ENCODE results near the gene CCR4. TPM values are rescaled to one million over a fixed set of nuclear protein-coding genes. Genes with fewer than 3 reads are reported as not detected.
"Not testable (repeated sequence)": the region's sequence is repeated elsewhere in the genome, so short reads cannot be mapped to it uniquely, and the experiment has no call there.

Gene CCR4
- under 1 TPM in 1 of 4 donors, not detected in 3; 0.16 TPM for total RNA-seq
- polyA plus RNA-seq, result 1 to 10 TPM in 1 of 3 donors, not detected in 2; 3.1 TPM

DNA sequence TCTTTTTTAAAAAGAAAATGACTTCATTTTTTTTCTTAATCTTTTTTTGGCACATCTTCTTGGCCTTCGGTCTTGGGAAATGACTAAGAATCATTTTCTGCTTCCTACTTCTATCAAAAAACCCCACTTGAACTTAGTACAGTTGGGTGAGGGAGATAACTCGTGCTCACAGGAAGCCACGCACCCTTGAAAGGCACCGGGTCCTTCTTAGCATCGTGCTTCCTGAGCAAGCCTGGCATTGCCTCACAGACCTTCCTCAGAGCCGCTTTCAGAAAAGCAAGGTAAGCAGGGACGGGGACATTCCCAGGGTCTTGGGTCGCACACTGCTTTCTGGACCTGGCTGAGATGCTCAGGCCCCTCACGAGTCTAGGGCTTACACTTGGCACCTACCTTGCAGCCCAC, at the start of gene CCR4:
TSS of gene CCR4 (plus strand) at position 235 of the 402 bp plus-strand sequence. CDS start 1,779 bp downstream, outside the sequence.
- Histone ChIP-seq H3K9me3 (no peaks in the 10 kb centered on the region), H3K36me3 (no peaks in the 10 kb centered on the region)
- intact Hi-C loops (cut with DNase I), result loop anchor here (5.0 kb wide), 1 partner anchor 121 kb away; no protein-coding TSS in a partner anchor

DNA sequence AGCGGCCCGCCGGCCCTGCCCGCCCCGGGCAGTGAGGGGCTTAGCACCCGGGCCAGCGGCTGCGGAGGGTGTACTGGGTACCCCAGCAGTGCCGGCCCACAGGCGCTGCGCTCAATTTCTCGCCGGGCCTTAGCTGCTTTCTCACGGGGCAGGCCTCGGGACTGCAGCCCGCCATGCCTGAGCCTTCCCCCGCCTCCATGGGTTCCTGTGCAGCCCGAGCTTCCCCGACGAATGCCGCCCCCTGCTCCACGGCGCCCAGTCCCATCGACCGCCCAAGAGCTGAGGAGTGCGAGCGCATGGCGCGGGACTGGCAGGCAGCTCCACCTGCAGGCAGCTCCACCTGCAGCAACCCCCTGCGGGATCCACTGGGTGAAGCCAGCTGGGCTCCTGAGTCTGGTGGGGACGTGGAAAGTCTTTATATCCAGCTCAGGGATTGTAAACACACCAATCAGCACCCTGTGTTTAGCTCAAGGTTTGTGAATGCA, 48.5 kb upstream of the CCR4 start:
- H3K27me3 ChIP-seq, result peaks cover 0 to 11% (median 0%) of the 10 kb centered on the region in 3 donors
- intact Hi-C loops (cut with DNase I); H3K36me3 ChIP-seq; H3K9me3 ChIP-seq; H3K27ac ChIP-seq; DNase-seq; H3K4me1 ChIP-seq: not testable (repeated sequence)
- TF ChIP-seq, protein P1, sequence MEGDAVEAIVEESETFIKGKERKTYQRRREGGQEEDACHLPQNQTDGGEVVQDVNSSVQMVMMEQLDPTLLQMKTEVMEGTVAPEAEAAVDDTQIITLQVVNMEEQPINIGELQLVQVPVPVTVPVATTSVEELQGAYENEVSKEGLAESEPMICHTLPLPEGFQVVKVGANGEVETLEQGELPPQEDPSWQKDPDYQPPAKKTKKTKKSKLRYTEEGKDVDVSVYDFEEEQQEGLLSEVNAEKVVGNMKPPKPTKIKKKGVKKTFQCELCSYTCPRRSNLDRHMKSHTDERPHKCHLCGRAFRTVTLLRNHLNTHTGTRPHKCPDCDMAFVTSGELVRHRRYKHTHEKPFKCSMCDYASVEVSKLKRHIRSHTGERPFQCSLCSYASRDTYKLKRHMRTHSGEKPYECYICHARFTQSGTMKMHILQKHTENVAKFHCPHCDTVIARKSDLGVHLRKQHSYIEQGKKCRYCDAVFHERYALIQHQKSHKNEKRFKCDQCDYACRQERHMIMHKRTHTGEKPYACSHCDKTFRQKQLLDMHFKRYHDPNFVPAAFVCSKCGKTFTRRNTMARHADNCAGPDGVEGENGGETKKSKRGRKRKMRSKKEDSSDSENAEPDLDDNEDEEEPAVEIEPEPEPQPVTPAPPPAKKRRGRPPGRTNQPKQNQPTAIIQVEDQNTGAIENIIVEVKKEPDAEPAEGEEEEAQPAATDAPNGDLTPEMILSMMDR (IDR thresholded peaks at IDR 0.05), result peak in 1 of 4 experiments; percentile 18
- 37 to 39% methylated on average over 31 of the region's 31 CpGs for WGBS, 2 donors
- H3K4me3 ChIP-seq, result peak overlapping the region in 3 of 4 donors; percentile 25 to 44 (median 42)

More for the DNA sequence above, at the start of gene CCR4:
- no peak for TF ChIP-seq EP300 (IDR thresholded peaks at IDR 0.05)
- no peak for TF ChIP-seq POLR2AphosphoS5 (IDR thresholded peaks at IDR 0.05)
- TF ChIP-seq, protein P1 (IDR thresholded peaks at IDR 0.05), result no peak
- no peak for TF ChIP-seq POLR2A (IDR thresholded peaks at IDR 0.05)
- DNase-seq, result no peak
- Histone ChIP-seq H3K27me3 (no peaks in the 10 kb centered on the region), H3K4me1 (no peaks in the 10 kb centered on the region), H3K27ac (peak within 1 kb of the TSS in 1 of 4 donors; percentile 12), H3K4me3 (no peak within 1 kb of the TSS)
- 50 to 81% methylated on average over 9 of the region's 9 CpGs for WGBS, 2 donors

DNA sequence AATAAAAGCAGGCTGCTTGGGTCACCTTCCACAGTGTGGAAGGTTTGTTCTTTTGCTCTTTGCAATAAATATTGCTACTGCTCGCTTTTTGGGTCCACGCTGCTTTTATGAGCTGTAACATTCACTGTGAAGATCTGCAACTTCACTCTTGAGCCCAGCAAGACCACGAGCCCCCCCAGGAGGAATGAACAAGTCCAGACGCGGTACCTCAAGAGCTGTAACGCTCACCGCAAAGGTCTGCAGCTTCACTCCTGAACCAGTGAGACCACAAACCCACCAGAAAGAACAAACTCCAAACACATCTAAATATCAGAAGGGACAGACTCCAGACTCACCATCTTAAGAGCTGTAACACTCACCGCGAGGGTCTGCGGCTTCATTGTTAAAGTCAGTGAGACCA, 47.5 kb upstream of the CCR4 start:
- H3K36me3 ChIP-seq, result no peaks in the 10 kb centered on the region
- H3K27me3 ChIP-seq, result peaks cover 0 to 5% (median 0%) of the 10 kb centered on the region in 3 donors
- intact Hi-C loops (cut with DNase I), result no loop called here
- H3K4me1 ChIP-seq, result no peaks in the 10 kb centered on the region
- no peak overlapping the region for H3K4me3 ChIP-seq
- no peaks in the 10 kb centered on the region for H3K9me3 ChIP-seq
- no peak overlapping the region for H3K27ac ChIP-seq
- no peak for DNase-seq
- WGBS, 2 donors, result 94 to 95% methylated on average over 10 of the region's 10 CpGs
- TF ChIP-seq POLR2AphosphoS5 (IDR thresholded peaks at IDR 0.05), result no peak

DNA sequence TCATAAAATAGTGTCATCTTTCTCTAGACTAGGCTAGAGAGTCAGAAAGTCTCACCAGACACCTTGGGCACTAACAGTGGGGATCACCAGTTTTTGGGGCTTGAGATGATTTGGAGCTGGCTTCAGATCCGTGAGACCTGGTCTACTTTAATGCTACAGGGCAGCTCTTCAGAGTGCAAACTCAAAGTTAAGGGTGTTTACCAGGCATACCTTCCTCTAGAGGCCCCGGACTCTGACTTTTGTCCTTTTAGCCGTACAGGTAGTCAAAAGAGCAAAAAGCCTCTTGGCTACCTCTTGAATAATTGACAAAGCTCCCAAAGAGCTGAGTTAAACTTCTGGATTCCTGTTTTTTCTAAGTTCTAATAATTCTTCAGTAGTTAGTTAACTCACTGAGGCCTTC, 41.4 kb upstream of the CCR4 start:
- no peaks in the 10 kb centered on the region for H3K9me3 ChIP-seq
- no peak for DNase-seq
- no peak overlapping the region for H3K27ac ChIP-seq
- H3K4me3 ChIP-seq, result no peak overlapping the region
- intact Hi-C loops (cut with DNase I), result no loop called here
- no peaks in the 10 kb centered on the region for H3K27me3 ChIP-seq
- 82 to 94% methylated on average over 3 of the region's 3 CpGs for WGBS, 2 donors
- H3K4me1 ChIP-seq, result peaks cover 0 to 10% (median 7%) of the 10 kb centered on the region in 4 donors
- H3K36me3 ChIP-seq, result no peaks in the 10 kb centered on the region
- no peak for TF ChIP-seq POLR2A (IDR thresholded peaks at IDR 0.05)
- TF ChIP-seq, protein P1 (IDR thresholded peaks at IDR 0.05), result no peak
- TF ChIP-seq EP300 (IDR thresholded peaks at IDR 0.05), result no peak
- TF ChIP-seq POLR2AphosphoS5 (IDR thresholded peaks at IDR 0.05), result no peak

DNA sequence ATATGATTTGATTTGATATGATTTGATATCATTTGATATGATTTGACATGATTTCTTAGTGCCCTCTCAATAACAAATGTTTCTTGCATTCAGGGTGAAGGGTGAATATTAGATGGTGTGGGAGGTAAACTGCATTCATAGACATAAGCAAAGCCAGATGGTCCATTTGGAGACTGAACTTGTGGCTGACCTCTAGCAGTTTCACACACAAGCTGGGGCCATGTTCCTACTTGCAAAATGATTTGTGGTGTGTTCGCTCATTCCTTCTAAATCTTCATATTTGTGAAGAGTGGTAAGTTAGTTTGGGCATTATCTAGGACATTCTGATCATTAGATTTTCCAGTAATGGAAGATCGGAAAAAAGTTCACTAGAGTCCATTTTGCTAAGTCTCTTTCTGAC, 40.5 kb upstream of the CCR4 start:
- H3K9me3 ChIP-seq, result no peaks in the 10 kb centered on the region
- intact Hi-C loops (cut with DNase I), result no loop called here
- H3K36me3 ChIP-seq, result no peaks in the 10 kb centered on the region
- TF ChIP-seq POLR2A (IDR thresholded peaks at IDR 0.05) (no peak), EP300 (IDR thresholded peaks at IDR 0.05) (no peak), POLR2AphosphoS5 (IDR thresholded peaks at IDR 0.05) (no peak)
- TF ChIP-seq, protein P1 (IDR thresholded peaks at IDR 0.05), result no peak
- H3K27ac ChIP-seq, result no peak overlapping the region
- DNase-seq, result no peak
- peaks cover 0 to 10% (median 7%) of the 10 kb centered on the region in 4 donors for H3K4me1 ChIP-seq
- no peak overlapping the region for H3K4me3 ChIP-seq
- WGBS, 2 donors, result 94 to 95% methylated on average over 2 of the region's 2 CpGs
- H3K27me3 ChIP-seq, result no peaks in the 10 kb centered on the region

Measured in sigmoid colon (tissue), 7 donors.